Dermis blood vessel endothelial cell (primary cell): ENCODE results near the gene PCDHB1. TPM values are rescaled to one million over a fixed set of nuclear protein-coding genes. Genes with fewer than 3 reads are reported as not detected.

Experiments
- DNase-seq: peaks from one replicate; pipeline ENCODE4 v3.0.0; 2010
- total RNA-seq: library from RNA; depleted of rRNA; stranded (reverse); fragments of >200 nt; gene quantifications from 2 replicates; pipeline ENCODE4 v1.2.3, GENCODE V29; 2014

The PCDHB1 gene
- total RNA-seq = not detected in 2 replicates

GRCh38 chr5:141050622-141051520 lies at the start of gene PCDHB1:
Gene PCDHB1, plus strand, starts transcription at chr5:141051374. Its CDS starts 97 bp downstream, at chr5:141051471.
- no peak for DNase-seq

GRCh38 chr5:141001446-141001843 lies 49.7 kb upstream of the PCDHB1 start:
- DNase-seq = no peak

GRCh38 chr5:141001844-141002604 lies 49.1 kb upstream of the PCDHB1 start:
- DNase-seq = no peak

GRCh38 chr5:141002605-141002965 lies 48.6 kb upstream of the PCDHB1 start:
- DNase-seq = no peak

- DNase-seq = no peak
Observed at GRCh38 chr5:141003031-141003430, 48.1 kb upstream of the PCDHB1 start.

- no peak for DNase-seq
Observed at GRCh38 chr5:141003791-141004611, 47.2 kb upstream of the PCDHB1 start.

GRCh38 chr5:141007791-141008190 lies 43.4 kb upstream of the PCDHB1 start:
- no peak for DNase-seq

- no peak for DNase-seq
Observed at GRCh38 chr5:141010047-141010793, 41.0 kb upstream of the PCDHB1 start.

GRCh38 chr5:141017943-141018342 lies 33.2 kb upstream of the PCDHB1 start:
- DNase-seq = no peak

- DNase-seq = no peak
Observed at GRCh38 chr5:141022384-141022783, 28.8 kb upstream of the PCDHB1 start.

- no peak for DNase-seq
Observed at GRCh38 chr5:141031006-141031405, 20.2 kb upstream of the PCDHB1 start.

- no peak for DNase-seq
Observed at GRCh38 chr5:141032626-141033025, 18.5 kb upstream of the PCDHB1 start.

- DNase-seq = no peak
Observed at GRCh38 chr5:141039061-141039460, 12.1 kb upstream of the PCDHB1 start.

GRCh38 chr5:141039517-141039916 lies 11.7 kb upstream of the PCDHB1 start:
- no peak for DNase-seq

GRCh38 chr5:141040093-141040770 lies 10.9 kb upstream of the PCDHB1 start:
- peak; percentile 19 for DNase-seq

- peak; percentile 78 for DNase-seq
Observed at GRCh38 chr5:141040771-141041426, 10.3 kb upstream of the PCDHB1 start.

- DNase-seq = no peak
Observed at GRCh38 chr5:141041427-141041785, 9.8 kb upstream of the PCDHB1 start.

- DNase-seq = no peak
Observed at GRCh38 chr5:141042555-141042954, 8.6 kb upstream of the PCDHB1 start.

GRCh38 chr5:141051521-141051866 lies 320 bp downstream of the PCDHB1 start:
- no peak for DNase-seq

GRCh38 chr5:141077826-141078225 lies 26.7 kb downstream of the PCDHB1 start:
- no peak for DNase-seq

GRCh38 chr5:141082228-141082627 lies 31.1 kb downstream of the PCDHB1 start:
- DNase-seq = no peak
